OCI-LY7 (cell line): ENCODE data around the gene ZNRF3.

Experiments
- EZH2phosphoT487 ChIP-seq: fragments of 200-600 bp; sonication (generic); IDR thresholded peaks from 2 replicates; pipeline ENCODE4 v1.6.1; 2018; ENCODE audit warnings: low read depth, borderline replicate concordance, mild to moderate bottlenecking, mixed run types, antibody characterized with exemption, low read length, moderate library complexity, mixed read lengths
- TF ChIP-seq, protein P1 (sequence below): fragments of 200-600 bp; sonication (generic); conservative IDR thresholded peaks from 2 replicates; pipeline ENCODE4 v1.5.1; 2014; ENCODE audit warnings: mild to moderate bottlenecking, antibody characterized with exemption, low read length, moderate library complexity, mixed read lengths

DNA sequence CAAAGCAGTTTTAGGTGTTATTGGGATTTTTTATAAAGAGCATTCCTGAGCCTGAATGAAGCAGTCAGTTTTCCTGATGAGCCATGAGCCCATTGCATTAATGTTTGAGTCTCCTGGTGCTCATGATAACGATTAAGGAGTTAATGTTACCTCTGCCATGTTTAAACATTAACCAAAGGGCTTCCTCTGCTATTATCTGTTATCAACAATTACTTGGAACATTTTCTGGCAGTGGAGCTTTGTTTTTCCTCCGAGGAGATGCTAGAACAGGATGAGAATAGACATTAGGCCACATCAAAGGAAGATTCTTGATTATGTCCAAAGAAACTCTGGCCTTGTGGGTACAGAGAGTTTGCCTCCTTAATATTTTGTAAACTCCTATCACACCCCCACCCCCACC, 49.9 kb downstream of the ZNRF3 start:
- TF ChIP-seq, protein P1, sequence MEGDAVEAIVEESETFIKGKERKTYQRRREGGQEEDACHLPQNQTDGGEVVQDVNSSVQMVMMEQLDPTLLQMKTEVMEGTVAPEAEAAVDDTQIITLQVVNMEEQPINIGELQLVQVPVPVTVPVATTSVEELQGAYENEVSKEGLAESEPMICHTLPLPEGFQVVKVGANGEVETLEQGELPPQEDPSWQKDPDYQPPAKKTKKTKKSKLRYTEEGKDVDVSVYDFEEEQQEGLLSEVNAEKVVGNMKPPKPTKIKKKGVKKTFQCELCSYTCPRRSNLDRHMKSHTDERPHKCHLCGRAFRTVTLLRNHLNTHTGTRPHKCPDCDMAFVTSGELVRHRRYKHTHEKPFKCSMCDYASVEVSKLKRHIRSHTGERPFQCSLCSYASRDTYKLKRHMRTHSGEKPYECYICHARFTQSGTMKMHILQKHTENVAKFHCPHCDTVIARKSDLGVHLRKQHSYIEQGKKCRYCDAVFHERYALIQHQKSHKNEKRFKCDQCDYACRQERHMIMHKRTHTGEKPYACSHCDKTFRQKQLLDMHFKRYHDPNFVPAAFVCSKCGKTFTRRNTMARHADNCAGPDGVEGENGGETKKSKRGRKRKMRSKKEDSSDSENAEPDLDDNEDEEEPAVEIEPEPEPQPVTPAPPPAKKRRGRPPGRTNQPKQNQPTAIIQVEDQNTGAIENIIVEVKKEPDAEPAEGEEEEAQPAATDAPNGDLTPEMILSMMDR: no peak
- TF ChIP-seq EZH2phosphoT487: no peak
